Type B pancreatic cell (in vitro differentiated cells): ENCODE measurements around the gene TMEM181. TPM values are rescaled to one million over a fixed set of nuclear protein-coding genes. Genes with fewer than 3 reads are reported as not detected.

Experiments used
- DNase-seq: peaks from one replicate; pipeline ENCODE4 v3.0.0; 2021; ENCODE audit warnings: mixed read lengths; ENCODE audit not compliant: unreplicated experiment; ENCODE audit errors: extremely low spot score
- H3K27ac Mint-ChIP-seq: 2 replicates; pipeline ENCODE4 v1.8.0; 2021; ENCODE audit warnings: mild to moderate bottlenecking, mixed read lengths
- H3K27me3 Mint-ChIP-seq: 2 replicates; pipeline ENCODE4 v1.8.0; 2021; ENCODE audit warnings: mixed read lengths
- H3K36me3 Mint-ChIP-seq: 2 replicates; pipeline ENCODE4 v1.8.0; 2021; ENCODE audit warnings: mixed read lengths
- H3K4me1 Mint-ChIP-seq: one replicate; pipeline ENCODE4 v1.8.0; 2021; ENCODE audit warnings: mixed read lengths; ENCODE audit not compliant: unreplicated experiment
- H3K4me3 Mint-ChIP-seq: 2 replicates; pipeline ENCODE4 v1.8.0; 2021; ENCODE audit warnings: mild to moderate bottlenecking, mixed read lengths
- H3K9me3 Mint-ChIP-seq: 2 replicates; pipeline ENCODE4 v1.8.0; 2021; ENCODE audit warnings: mixed read lengths
- total RNA-seq: library from RNA; stranded (reverse); gene quantifications from 2 replicates; pipeline ENCODE4 v1.2.1, GENCODE V29; 2021; ENCODE audit warnings: low replicate concordance
- TF ChIP-seq, protein P1 (sequence below): fragments of 200-600 bp; sonication (generic); conservative IDR thresholded peaks from 2 replicates; pipeline ENCODE4 v1.5.0; 2021; ENCODE audit warnings: antibody characterized with exemption, mild to moderate bottlenecking

Gene TMEM181
- total RNA-seq, 1 donor from 2014 or later: 26.3 TPM

DNA sequence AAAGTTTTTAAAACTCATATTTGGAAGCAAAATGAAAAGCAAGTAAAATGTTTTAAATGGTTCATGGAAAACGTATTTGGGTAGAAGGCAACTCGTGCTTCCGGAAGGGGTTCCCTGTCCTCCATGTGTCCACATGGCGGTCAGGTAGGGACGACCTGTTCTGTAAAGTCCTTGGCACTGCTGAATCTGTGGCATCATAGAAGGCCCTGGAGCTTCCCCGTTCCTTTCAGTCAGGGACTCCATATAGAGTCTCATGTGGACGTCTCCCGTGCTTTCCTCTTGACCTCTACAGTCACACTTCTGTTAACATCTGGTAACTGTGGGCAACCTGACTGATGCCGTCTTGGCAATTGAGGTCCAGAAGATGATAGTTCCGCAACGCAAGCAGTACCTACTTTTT, 73.2 kb downstream of the TMEM181 start:
- no peak for DNase-seq
- Mint-ChIP-seq H3K4me1 (peaks cover 16% of the 10 kb centered on the region), H3K4me3 (no peak overlapping the region), H3K36me3 (peaks cover 38% of the 10 kb centered on the region), H3K27me3 (no peaks in the 10 kb centered on the region), H3K9me3 (no peaks in the 10 kb centered on the region), H3K27ac (no peak overlapping the region)
- TF ChIP-seq, protein P1, sequence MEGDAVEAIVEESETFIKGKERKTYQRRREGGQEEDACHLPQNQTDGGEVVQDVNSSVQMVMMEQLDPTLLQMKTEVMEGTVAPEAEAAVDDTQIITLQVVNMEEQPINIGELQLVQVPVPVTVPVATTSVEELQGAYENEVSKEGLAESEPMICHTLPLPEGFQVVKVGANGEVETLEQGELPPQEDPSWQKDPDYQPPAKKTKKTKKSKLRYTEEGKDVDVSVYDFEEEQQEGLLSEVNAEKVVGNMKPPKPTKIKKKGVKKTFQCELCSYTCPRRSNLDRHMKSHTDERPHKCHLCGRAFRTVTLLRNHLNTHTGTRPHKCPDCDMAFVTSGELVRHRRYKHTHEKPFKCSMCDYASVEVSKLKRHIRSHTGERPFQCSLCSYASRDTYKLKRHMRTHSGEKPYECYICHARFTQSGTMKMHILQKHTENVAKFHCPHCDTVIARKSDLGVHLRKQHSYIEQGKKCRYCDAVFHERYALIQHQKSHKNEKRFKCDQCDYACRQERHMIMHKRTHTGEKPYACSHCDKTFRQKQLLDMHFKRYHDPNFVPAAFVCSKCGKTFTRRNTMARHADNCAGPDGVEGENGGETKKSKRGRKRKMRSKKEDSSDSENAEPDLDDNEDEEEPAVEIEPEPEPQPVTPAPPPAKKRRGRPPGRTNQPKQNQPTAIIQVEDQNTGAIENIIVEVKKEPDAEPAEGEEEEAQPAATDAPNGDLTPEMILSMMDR: no peak

DNA sequence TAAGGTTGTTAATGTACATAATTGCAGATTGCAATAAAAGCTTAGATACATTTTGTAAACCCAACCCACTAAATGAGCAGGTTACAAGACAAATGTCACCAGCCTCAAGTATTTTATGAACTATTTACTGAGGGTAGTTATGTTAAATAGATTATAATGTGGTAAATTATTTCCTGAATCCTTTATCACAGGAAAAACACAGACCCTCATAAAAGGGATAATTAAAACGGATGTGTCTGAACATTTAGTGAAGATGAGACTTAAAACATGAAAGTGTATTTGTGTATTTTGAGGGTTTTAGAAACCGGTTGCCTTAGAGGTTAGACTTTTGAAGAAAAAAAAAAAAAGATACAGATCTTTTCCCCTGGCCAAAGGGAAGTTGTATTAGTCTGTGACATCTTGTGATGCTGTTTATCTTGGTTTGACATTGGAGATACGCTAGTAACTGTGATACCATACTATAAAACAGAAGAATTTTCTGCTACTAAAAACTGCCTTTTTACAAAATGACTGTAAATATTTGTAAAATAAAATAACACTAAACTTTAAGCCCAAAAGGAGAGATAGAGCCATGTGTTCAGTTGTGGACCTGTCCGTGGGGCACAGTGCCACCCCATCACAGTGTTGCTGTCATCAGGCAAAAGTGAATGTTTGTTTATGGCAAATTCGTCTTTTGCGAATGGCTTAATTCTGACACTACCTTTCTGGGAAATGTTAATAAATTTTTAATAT, 75.0 kb downstream of the TMEM181 start:
- Mint-ChIP-seq H3K27ac (no peak overlapping the region), H3K4me1 (peaks cover 14% of the 10 kb centered on the region), H3K27me3 (no peaks in the 10 kb centered on the region), H3K36me3 (peaks cover 35% of the 10 kb centered on the region), H3K4me3 (no peak overlapping the region), H3K9me3 (no peaks in the 10 kb centered on the region)
- TF ChIP-seq, protein P1: no peak
- no peak for DNase-seq

DNA sequence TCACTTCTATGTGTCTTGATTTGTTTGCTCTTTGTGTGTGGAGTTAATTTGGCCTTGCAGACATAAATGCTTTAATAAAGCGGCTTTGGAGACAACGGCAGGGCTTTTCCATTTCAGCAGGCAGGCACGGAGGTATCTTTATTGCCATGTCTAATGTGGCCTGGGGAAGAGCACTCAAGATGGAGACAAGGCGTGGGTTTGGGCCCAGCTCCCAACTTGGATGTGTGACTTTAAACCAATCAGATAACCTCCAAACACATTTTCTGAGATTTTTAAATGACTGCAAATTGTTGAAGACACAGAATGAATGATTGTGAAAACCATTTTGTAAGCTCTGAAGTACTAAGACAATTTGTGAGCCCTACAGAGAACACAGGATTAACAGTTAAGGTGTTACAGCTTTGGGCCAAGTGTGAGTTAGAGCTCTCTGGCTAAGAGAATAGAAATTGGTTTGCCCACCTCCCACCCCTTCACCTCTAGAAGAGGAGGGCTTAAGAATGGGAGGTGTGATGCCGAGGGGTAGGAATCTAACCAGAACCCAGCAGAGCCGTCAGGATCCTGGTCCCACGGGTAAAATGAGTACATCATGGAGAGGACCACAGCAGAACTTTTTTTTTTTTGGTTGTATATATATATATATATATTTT, 75.7 kb downstream of the TMEM181 start:
- Mint-ChIP-seq H3K36me3 (peaks cover 40% of the 10 kb centered on the region), H3K27me3 (no peaks in the 10 kb centered on the region)

DNA sequence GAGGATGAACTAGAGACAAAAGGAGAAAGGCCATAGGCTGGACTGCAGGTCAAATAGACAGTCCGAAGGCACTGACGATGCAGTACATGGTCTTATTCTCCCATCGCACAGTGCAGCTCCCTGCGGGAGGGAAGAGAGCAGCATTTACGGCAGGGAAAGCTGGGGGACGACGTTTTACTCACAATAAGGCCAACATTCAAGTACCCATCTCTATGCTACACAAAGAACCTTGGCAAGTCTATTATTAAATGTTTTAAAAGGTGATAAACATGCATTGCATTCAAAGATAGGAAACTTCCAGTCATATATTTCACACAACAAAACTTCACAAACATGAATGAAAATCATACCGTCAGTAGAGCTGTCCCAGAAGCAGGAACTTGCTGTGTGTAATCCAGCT, 76.9 kb downstream of the TMEM181 start:
- Mint-ChIP-seq H3K27me3 (no peaks in the 10 kb centered on the region), H3K9me3 (no peaks in the 10 kb centered on the region), H3K36me3 (peaks cover 36% of the 10 kb centered on the region), H3K4me3 (no peak overlapping the region), H3K4me1 (peaks cover 24% of the 10 kb centered on the region), H3K27ac (peak overlapping the region; percentile 15)
- TF ChIP-seq, protein P1: no peak
- DNase-seq: no peak

More for the DNA sequence above, 75.7 kb downstream of the TMEM181 start:
- Mint-ChIP-seq H3K9me3 (no peaks in the 10 kb centered on the region), H3K27ac (no peak overlapping the region), H3K4me3 (no peak overlapping the region), H3K4me1 (peaks cover 21% of the 10 kb centered on the region)
- TF ChIP-seq, protein P1: no peak
- no peak for DNase-seq

DNA sequence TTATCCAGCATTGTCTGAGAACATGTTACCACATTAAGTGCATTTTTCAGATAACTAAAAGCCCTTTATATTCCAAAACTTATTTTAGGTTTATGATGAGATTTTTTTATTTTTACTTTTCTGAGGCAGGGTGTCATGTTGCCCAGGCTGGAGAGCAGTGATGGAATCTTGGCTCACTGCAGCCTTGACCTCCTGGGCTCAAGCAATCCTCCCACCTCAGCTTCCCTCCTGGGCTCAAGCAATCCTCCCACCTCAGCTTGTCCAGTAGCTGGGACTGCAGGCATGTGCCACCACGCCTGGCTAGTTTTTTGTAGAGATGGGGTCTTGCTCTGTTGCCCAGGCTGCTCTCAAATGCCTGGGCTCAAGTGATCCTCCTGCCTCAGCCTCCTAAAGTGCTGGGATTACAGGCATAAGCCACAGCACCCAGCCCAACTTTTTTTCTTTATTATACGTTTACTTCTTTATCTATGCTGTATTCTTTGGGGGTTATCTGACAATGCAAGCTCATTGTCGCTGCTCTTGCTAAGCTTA, 78.5 kb downstream of the TMEM181 start:
- TF ChIP-seq, protein P1: no peak
- Mint-ChIP-seq H3K27ac (no peak overlapping the region), H3K4me1 (peaks cover 37% of the 10 kb centered on the region), H3K4me3 (no peak overlapping the region), H3K36me3 (peaks cover 35% of the 10 kb centered on the region), H3K9me3 (no peaks in the 10 kb centered on the region), H3K27me3 (no peaks in the 10 kb centered on the region)
- DNase-seq: no peak
